Measurements from ENCODE around the gene NRXN3.

Gene NRXN3

DNA sequence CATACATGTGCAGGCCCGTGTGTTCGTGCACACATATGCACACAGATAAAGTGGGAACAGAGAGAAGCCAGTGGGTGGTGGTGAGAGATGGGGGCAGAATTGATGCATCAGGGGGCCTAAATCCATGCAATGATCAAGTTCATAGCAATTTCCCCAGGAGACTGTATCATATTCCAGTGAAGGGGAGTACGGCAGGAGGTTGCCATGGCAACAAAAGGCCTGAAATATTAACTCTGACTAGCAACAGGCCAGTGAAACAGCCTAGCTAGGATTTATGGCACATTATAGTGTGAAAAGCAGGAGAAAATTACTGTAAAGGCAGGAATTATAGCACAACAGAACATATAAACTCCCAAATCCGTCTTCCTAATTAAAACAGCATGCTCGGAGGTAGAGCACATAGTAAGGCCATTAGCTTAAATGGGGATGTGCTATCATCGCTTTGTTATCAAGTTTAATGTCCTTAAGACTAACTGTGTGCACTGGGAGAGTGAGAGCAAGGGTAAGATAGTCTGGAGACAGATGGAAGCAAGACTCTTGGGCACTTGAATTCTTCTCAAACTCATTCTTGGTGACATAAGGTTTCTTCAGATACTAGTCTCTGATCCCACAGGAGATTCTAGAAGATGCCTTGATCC lies 1234.8 kb downstream of the NRXN3 start:
- DNase-seq, result no peak

DNA sequence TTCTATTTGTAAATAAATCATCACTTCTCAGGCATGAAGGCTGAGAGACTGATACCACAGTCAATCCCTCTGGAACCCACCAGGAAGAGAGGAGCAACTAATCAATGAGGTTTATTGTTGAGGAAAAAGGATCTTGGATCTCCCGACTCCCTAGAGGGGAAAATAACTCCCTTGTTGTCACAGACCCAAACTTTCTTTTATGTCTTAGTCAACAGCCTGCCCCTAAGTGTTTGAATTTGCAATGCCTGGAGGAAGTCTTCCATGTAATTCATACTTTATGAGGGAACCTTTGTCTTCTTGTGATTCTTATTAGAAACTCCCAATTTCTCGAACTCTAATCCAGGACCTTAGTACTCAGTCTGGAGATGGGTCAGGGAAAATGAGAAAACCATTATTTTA lies 1235.3 kb downstream of the NRXN3 start:
- no peak for DNase-seq

DNA sequence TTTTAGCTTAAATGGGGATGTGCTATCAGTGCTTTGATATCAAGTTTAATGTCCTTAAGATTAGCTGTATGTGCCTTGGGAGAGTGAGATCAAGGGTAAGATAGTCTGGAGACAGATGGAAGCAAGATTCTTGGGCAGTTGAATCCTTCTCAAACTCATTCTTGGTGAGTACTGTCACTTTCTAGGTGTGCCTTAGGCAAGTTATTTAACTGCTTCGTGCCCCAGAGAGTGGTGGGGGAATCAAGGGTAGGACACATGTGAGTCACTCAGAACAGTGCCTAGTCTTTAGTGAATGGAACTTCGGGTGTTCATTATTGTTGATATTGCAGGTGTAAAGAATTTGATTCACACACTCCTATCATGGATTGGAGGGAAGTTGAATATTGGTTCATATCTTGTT lies 1237.4 kb downstream of the NRXN3 start:
- DNase-seq, result no peak

DNA sequence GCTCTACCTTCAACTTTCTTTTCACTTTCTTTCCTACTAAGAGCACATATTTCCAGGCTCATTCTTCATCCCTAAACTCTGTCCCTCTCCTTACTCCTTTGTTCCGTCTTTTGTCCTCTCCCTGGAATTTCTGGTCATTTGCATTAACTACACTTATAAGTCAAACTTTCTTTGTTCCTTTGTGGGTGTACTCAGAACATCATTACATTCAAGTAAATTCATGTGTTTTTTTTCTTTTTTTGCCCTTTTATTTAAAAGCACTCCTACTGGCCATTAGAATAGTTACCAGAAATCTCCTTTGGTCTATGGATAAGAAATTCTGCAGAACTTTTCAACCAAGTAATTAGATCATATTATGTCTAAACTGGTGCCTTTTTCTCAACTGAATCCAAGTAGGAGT lies 1238.5 kb downstream of the NRXN3 start:
- DNase-seq, result no peak

DNA sequence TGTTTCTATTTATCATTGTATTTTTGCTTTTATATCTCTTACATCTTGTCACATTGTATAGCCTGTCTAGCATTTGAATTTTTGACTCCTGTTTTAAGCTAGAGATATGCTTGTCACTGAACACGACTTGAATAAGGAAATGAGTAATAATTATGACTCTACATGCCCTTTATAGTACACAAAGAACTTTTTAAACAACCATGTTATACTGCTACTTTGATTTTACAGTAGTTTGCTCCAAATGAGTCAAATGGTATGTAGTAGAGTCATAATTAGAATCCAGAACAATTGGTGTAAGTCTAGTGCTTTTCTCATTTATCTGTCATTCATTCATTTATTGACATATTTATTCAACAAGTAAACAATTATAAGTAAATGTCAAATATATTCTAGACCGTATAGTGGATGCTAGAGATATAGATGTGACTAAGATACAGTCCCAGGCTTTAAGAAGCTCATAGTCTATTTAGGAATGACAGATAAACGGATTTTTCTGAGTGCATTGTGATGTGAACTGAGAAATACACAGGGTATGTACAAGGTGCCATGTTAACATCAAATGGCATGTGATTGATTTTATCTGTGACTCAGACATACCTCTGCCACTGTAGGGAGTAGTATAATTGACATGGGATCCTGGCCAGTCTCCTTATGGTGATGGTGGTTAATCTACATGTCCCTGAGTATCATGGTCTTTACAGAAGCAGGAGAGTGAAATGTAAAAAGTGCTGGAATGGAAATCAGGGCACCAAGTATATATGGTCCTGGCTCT lies 1241.4 kb downstream of the NRXN3 start:
- DNase-seq, result no peak

DNA sequence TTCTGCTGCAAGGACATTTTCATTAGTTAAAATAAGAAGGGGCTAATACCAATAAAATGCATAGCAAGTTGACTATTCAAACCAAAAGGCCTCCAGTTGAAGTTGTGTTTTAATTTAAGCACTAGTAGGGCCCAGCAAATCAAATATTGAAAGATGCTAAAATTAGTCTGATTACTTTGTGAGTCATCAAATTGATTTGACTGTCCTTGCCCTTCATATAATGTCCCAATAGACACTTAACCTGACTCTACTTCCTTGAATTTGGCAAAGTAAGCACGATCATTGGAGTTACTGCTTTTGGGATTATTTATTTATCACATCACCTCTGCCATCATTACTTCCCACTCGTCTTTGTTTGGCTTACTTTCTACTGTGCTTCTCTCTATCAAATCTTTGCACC lies 1242.6 kb downstream of the NRXN3 start:
- DNase-seq, result no peak

DNA sequence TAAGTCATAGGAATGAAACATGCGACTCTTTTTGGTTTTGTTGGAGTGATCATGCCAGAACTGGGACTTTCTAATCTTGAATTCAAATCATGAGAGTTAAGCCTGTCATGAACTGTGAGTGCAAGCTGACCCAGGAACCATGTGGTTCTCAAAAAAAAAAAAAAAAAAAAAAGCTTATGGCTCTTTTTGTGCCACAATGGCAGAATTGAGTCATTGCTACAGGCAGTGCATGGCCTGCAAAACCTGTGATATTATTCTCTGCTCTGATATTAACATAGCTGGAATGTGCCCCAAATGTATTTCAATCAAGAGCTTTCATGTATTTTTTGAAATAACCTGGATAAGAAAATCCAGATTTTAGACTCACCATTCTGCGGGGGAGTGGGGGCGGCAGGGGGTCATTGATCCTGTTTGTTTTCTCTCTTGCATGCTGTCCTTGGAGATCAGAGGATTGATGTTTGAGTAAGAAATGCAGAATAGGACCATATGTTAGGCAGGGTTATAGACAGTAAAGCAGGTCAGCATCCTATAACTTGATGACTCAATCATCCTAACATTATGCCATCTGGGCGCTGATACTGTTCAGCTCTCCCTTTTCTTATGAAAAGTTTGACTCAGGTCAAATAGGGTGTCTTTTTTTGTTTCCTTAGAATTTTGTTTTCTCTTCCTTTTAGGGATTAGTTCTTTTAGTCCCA lies 1243.7 kb downstream of the NRXN3 start:
- no peak for DNase-seq

DNA sequence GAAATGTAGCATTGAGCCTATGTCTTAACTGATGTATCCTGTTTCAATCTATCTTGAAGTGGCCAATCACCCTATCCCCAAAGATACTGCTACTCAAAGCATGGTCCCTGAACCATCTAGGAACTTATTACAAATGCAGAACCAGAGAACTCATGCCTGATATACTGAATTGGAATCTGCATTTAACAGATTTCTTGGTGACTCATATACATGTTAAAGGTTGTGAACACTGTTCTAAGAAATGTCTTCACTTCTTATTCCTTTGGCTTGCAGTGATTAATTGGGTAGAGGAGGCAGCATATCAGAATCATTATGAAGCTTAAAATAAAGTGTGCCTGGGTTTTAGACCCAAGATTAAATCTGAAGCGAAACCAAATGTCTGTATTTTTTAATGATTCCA lies 1245.6 kb downstream of the NRXN3 start:
- DNase-seq, result no peak

DNA sequence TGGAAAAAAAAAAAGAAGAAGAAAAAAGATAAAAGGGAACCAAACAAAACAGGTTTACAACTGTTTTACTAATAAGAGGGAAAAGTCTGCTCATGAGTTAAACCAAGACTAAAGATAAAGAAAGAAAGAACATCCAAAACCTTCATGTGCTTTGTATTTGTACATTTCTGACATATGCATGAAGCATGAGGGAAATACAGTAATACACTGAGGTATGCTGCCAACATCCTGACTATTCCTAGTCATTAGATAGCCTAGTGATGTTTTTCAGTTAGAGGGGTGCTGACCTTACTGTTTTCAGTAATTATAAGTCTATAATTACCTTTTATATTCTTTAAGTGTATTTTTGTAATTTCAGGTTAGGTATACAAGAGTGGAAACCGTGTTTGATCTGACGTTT lies 1247.8 kb downstream of the NRXN3 start:
- no peak for DNase-seq

DNA sequence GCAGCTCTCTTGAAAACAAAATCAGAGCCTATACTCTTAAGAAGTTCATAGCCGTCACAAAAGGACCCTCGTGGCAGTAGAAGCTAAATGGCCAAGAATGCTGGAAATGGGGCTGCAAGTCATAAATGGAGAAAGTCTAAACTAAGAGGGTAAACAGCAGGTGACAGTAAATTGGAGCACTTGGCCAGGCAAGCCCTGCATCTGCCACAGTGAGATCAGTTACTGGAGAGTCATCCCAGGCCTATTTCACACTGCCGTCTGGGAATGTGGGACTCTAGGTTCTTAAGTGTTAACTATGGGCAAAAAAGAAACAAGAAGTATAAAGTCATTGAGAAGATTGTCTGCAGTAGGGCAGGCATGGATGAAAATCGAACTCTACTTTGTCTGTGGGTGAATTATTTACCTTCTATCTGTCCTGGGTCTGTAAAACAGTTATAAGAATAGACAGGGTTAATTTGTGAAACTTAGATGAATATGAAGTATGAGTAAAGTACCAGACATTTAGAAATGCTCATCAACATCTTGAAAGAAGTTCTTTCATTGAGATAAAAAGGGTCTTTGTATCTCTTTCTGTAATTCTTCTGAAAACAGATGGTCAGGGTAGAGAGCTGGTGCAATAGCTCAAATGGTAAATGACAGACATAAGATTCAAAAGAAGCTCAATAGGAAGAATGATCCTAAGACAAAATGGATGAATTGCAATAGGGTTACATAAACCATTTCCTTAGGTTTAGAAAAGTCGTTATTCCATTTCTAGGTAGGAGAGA lies 1248.7 kb downstream of the NRXN3 start:
- no peak for DNase-seq

DNA sequence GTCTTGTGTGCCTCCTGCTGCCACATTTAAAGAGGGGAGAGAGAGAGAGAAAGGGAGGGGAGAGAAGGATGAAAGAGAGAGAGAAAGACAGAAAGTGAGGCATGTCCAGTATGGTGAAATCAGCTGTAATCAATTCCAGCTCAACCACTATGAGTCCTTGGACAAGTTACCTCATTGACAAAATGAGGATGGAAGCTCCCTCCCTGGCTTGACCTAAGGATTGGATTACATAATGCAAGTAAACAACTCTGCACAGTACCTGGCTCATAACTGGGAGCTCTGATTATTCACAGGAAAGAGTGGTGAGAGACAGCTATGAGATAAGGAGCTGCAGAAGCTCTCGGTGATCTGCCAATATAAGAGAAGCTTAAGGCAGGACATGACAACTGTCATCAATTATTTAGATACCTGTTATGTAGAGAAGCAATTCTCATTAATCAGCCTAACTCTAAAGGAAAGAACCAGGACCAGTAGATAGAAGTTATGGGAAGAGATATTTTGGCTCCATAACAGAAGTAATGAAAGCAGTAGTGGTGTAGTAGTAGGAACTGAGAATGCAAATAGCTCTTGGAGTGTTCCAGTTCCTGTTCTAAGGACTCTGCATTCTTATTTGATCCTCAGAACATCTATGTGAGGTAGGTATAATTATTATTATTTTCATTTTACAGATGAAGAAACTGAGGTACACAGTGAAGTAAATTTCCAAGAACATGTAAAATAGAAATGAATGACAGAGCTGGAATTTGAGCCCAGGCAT lies 1249.6 kb downstream of the NRXN3 start:
- no peak for DNase-seq

DNA sequence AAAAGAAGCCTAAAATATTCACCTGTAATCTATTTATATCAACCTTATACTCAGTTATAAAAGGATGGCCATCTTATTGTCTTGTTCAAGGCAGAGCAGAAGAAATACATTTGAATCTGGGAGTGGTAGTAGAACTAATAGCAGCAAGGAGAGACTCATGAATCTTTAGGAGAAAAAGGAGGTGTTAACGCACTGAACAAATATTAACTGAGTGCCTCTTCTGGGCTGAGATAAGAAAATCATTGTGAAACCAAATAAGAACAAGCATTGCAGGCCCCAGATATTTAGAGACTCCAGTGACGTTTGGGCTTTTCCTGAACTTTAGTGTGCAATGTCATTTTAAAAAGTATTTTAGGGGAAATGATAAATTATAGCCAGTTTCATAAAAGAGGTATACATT lies 1250.6 kb downstream of the NRXN3 start:
- DNase-seq, result no peak

DNA sequence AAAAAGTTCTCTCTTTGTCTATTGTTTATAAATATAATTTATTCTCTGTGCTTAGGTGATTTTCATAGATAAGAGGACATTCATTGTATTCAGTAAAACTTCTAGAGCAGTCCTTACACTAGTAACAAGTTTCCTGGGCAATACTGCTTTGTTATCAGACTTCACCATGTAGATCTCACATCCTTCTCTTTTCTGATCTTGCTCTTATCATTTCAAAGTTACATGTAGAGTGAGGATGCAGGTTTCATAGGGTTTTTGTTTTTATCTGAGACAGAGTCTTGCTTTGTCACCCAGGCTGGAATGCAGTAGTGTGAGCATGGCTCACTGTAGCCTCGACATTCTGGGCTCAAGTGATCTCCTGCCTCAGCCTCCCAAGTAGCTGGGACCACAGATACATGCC lies 1251.6 kb downstream of the NRXN3 start:
- no peak for DNase-seq

DNA sequence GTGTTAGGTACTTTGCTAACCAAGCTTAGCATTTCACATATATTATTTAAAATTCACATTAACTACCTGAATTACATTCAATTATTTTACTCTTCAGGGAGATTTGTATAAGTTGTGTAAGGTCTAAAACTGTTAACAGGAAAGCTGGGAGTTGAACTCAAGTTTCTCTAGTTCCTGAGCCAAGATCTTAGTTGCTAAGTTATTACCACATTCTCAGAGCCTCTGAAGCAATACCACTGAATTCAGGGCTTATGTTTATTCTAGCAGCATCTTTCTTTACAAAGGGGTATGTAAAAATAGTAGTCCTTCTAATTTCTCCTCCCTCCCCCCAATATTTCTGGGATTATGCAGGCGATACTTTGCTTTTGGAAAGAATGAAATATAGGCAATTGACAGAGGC lies 1254.3 kb downstream of the NRXN3 start:
- no peak for DNase-seq

DNA sequence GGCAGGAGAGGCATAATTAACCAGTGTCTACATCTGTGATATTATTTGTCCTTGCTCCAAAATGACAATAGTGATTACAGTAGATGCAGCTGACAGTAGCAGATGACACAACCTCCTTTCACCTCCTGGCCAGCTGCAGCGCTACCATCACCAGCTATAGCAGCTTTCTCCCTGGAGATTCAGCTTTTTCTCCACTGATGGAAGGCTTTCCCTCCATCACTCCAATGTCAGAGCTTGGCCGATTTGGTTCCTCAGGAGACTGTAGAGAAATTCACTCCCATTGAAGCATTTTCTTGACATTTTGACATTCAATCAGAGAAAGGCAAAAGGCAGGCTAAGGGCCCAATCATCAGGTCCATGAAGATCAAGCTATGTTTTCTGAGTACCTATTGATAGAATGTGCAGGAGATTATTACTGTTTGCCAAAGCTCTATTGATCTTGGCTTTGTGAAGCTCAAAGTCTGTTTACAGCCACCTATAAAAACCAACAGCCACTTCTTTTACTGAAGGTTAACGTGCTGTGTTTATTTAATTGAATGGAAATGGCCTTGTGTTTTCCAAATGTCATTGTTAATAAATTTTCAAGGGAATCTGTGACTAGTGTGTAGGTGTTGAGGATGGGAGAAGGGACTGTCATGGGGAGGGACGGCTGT lies 1256.1 kb downstream of the NRXN3 start:
- DNase-seq, result no peak

DNA sequence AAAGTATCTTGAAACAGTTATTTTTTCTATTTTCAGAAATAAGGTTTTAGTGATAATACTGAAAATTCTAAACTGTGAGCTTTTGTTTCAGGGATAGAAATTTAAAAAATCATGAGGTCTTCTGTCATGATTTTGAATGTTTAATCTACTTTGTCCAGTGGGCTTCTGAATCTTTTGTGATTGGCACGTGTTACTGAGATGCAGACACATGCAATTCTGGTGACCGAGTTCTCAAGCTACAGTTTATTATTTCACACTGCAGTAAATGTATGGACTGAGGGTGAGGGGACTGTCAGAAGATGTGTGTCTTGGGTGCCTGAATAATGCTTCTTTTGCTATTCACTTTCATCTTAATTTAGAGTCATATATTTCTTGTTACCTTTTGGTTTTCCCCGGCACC lies 1262.5 kb downstream of the NRXN3 start:
- no peak for DNase-seq

DNA sequence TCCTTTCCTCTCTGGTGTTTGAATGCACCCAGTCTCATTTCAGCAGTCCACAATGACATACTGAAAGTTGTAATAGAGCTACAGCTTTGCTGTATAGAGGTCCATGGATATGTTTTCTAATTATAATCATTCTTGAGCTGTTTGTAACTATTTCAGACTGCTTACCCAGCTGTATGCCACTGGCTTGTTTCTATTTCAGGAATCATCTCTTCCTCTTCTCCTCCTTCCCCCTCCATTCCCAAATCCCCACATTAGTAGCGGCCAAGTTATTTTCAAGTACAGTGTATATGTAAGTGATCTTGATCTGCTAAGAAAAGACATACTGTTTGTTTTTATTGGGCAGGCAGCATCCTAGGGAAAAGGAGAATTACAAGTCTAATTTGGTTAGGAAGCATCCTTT lies 1266.2 kb downstream of the NRXN3 start:
- no peak for DNase-seq

DNA sequence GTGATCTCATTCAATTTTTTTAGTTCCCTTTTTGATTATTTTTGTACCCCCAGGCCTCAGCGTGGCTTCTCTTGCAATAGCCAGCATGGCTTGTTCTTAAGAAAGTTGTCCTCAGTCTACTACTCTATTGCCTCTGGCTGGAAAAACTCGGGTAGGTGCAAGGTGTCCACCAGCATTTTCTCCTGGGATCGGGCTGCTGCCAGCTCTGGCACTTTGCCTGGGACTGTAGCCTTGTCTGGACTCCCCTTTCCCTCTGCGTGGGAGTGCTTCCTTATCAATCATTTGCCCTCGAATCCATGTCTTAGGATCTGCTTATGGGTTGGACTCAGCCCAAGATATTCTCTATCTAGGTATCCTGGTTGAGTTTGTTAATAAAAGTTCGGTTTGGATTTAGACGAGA lies 1267.8 kb downstream of the NRXN3 start:
- DNase-seq, result no peak

DNA sequence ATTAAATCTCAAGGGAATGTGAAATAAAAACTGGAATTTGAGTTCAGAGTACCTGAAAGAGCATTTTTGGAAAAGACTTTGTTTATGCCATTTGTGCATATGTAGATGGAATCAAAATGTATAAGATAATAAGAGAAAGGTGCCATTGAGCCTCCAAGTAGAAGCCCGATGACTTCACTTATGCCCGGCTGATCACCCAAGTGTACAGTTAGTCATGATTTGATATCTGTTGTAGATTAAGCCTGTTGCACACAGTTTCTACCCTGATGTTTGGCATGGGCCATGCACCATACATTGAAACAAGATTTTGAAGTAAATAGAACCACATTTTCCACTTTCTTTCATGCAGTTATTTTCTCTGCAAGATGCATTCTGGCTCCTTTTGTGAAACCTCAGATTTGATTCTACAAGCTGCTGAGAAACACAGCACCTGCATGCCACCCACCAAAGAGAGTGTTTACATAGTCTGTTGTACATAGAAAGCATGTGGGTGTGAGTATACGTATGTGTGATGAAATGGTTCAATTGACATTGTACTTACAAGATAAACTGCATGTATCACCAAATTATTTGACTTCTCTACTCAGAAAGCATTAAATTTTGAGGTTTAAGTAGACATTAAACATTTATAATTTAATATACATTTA lies 1268.6 kb downstream of the NRXN3 start:
- DNase-seq, result no peak

DNA sequence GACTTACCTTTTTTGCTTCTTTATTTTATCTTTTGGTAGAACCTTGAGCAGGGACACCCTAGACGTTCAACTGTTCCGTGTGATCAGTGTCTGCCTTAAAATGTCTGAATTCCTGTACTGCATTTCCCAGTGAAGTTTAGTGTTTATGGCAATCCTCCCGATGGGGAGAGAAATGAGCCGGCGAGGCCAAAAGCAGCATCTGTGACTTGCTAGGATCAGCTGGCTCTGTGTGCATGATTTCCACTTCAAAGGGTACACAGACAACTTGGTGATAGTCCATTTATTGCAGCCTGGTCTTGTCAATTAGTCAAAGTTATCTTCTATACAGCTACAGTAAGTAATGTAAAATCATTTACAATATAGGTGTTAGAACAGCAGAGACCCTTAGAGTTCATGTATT lies 1272.6 kb downstream of the NRXN3 start:
- no peak for DNase-seq

DNA sequence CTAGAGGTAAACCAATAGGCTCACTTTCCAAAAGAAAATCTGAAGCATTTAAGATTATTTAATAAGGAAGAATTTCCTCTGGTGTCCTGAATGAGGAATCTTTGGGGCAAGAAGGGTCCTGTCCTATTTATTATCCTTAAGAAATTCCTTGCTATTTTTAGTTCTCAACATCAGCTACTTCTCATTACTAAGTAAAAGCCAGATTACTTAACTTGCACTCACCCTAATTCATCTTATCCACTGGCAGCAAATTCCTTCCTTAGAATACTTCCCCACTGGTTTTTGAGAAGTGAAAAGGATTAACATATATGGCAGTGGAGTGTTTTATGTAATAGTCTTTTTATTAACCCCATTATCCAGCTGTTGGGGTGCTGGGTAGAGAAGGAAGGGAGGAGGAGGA lies 1273.4 kb downstream of the NRXN3 start:
- no peak for DNase-seq

DNA sequence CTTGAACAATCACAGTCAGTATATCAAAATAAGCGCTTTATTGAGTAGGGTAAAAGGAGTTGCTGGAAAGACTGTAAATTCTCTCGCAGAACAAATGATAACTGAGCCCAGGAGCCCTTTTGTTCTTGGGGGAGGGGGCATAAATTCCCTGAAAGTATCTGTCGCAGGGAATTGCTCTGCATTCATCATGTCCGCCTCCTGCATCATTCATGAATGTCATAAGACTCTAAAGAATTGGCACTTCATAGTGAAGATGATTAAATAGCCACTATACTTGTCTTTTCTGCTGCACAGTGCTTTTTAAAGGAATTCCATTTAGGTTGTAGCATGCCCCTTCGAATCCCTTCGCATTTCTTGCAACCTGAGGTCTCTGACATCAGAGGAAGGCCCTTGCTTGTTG lies 1278.8 kb downstream of the NRXN3 start:
- no peak for DNase-seq
